ENCODE measurements around the gene RPRML. TPM values are rescaled to one million over a fixed set of nuclear protein-coding genes. Genes with fewer than 3 reads are reported as not detected.

The RPRML gene
- total RNA-seq, 1 experiment from 2014 or later = 1.3 TPM

GRCh38 chr17:46984892-46985291 is 5.8 kb upstream of the RPRML start:
- H2BK20ac ChIP-seq (ENCODE audit: low read depth, low read length, poor library complexity, severe bottlenecking) = no peak overlapping the region
- no peaks in the 10 kb centered on the region for H3K79me1 ChIP-seq (ENCODE audit: insufficient read depth, low read depth, low read length, poor library complexity, severe bottlenecking)
- no peaks in the 10 kb centered on the region for H3K27me3 ChIP-seq (ENCODE audit: insufficient read depth, low read length)
- H3K18ac ChIP-seq (ENCODE audit: insufficient read length, low read depth, low read length) = no peak overlapping the region
- WGBS (ENCODE audit: extremely low coverage, insufficient read length, low lambda C conversion rate) = no CpG with 5 or more reads among the region's 5 CpGs
- no peaks in the 10 kb centered on the region for H4K20me1 ChIP-seq (ENCODE audit: control insufficient read depth, insufficient read depth, insufficient read length)
- H2AFZ ChIP-seq (ENCODE audit: low read length) = no peak overlapping the region
- no peak overlapping the region for H4K91ac ChIP-seq (ENCODE audit: insufficient read length, low read depth, low read length)
- H3K27ac ChIP-seq (ENCODE audit: insufficient read length, low read depth, low read length) = no peak overlapping the region
- Mint-ChIP-seq H3K9me3 (peaks cover 0 to 6% of the 10 kb centered on the region in 2 experiments; a peak in 1 of 5 replicates), H3K27ac (no peak overlapping the region; a peak in 1 of 7 replicates), H3K36me3 (ENCODE audit: insufficient read depth in 1 of 3, low read depth in 3 of 3) (no peaks in the 10 kb centered on the region; a peak in 1 of 7 replicates), H3K4me3 (no peak overlapping the region), H3K27me3 (ENCODE audit: low read depth) (peaks cover 61% of the 10 kb centered on the region), H3K4me1 (peaks cover 11 to 23% of the 10 kb centered on the region in 2 experiments)
- no peak overlapping the region for H3K14ac ChIP-seq (ENCODE audit: insufficient read depth, low read length)
- H4K5ac ChIP-seq (ENCODE audit: insufficient read length, low read depth, low read length) = no peak overlapping the region
- H3K23ac ChIP-seq (ENCODE audit: insufficient read length, low read depth, low read length) = no peak overlapping the region
- no peak overlapping the region for H2BK5ac ChIP-seq (ENCODE audit: insufficient read length, low read length)
- H3K4ac ChIP-seq (ENCODE audit: low read depth, low read length) = no peak overlapping the region
- H3T11ph ChIP-seq (ENCODE audit: low read length) = no peak overlapping the region
- H2AK5ac ChIP-seq (ENCODE audit: insufficient read length, low read length) = no peak overlapping the region
- DNase-seq = no peak
- no peaks in the 10 kb centered on the region for H3K4me1 ChIP-seq (ENCODE audit: insufficient read depth, low read length)
- H2BK15ac ChIP-seq (ENCODE audit: low read depth, low read length) = no peak overlapping the region
- no peak overlapping the region for H2BK120ac ChIP-seq (ENCODE audit: low read depth, low read length, poor library complexity, severe bottlenecking)
- H3K56ac ChIP-seq (ENCODE audit: insufficient read length, low read depth, low read length) = no peak overlapping the region
- no peak overlapping the region for H3K9ac ChIP-seq (ENCODE audit: extremely low read depth, insufficient read length, low read length)
- H3K23me2 ChIP-seq (ENCODE audit: insufficient read length, low read depth, low read length, poor library complexity, severe bottlenecking) = no peaks in the 10 kb centered on the region
- no peak overlapping the region for H3K4me2 ChIP-seq (ENCODE audit: insufficient read depth, insufficient read length, low read length)
- no peaks in the 10 kb centered on the region for H3K79me2 ChIP-seq (ENCODE audit: insufficient read depth, low read length)
- no peak overlapping the region for H2BK12ac ChIP-seq (ENCODE audit: insufficient read length, low read depth, low read length)
- H4K8ac ChIP-seq (replicated peaks; ENCODE audit: insufficient read length, low read depth, low read length) = no peak overlapping the region
- no peaks in the 10 kb centered on the region for H3K9me3 ChIP-seq (ENCODE audit: control insufficient read depth, low read depth, low read length)
- TF ChIP-seq, protein P1, sequence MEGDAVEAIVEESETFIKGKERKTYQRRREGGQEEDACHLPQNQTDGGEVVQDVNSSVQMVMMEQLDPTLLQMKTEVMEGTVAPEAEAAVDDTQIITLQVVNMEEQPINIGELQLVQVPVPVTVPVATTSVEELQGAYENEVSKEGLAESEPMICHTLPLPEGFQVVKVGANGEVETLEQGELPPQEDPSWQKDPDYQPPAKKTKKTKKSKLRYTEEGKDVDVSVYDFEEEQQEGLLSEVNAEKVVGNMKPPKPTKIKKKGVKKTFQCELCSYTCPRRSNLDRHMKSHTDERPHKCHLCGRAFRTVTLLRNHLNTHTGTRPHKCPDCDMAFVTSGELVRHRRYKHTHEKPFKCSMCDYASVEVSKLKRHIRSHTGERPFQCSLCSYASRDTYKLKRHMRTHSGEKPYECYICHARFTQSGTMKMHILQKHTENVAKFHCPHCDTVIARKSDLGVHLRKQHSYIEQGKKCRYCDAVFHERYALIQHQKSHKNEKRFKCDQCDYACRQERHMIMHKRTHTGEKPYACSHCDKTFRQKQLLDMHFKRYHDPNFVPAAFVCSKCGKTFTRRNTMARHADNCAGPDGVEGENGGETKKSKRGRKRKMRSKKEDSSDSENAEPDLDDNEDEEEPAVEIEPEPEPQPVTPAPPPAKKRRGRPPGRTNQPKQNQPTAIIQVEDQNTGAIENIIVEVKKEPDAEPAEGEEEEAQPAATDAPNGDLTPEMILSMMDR (conservative IDR thresholded peaks at IDR 0.05) = no peak

Data from H9 (cell line).